HUES64 (cell line): ENCODE measurements around the gene ZNF414.

Source experiments
- H3K27ac ChIP-seq: 2 replicates; pipeline ENCODE4 v1.7.0; 2013; ENCODE audit warnings: low read depth, low read length, inconsistent platforms
- H3K27me3 ChIP-seq: 2 replicates; pipeline ENCODE4 v1.6.1; 2013; ENCODE audit warnings: mild to moderate bottlenecking, low read length; ENCODE audit not compliant: insufficient read depth
- H3K36me3 ChIP-seq: 2 replicates; pipeline ENCODE4 v1.6.1; 2013; ENCODE audit warnings: mild to moderate bottlenecking, low read length; ENCODE audit not compliant: insufficient read depth
- H3K4me1 ChIP-seq: 2 replicates; pipeline ENCODE4 v1.6.1; 2013; ENCODE audit warnings: mild to moderate bottlenecking, low read length, moderate library complexity; ENCODE audit not compliant: insufficient read depth
- H3K4me3 ChIP-seq: 2 replicates; pipeline ENCODE4 v1.5.1; 2013; ENCODE audit warnings: mild to moderate bottlenecking, low read length, moderate library complexity
- H3K9ac ChIP-seq: 2 replicates; pipeline ENCODE4 v1.6.1; 2013; ENCODE audit warnings: mild to moderate bottlenecking, low read depth, low read length
- H3K9me3 ChIP-seq: 2 replicates; pipeline ENCODE4 v1.6.1; 2013; ENCODE audit warnings: low read depth, low read length; ENCODE audit not compliant: insufficient read depth
- WGBS: fragments of 150-250, 120-280 bp; methylation state at CpG from one replicate; pipeline ENCODE4 v1.1.7; 2013; ENCODE audit warnings: missing lambda C conversion rate; 5-methylcytosine and 5-hydroxymethylcytosine counted together

The ZNF414 gene

GRCh38 chr19:8460516-8461298 lies 53.3 kb downstream of the ZNF414 start:
- no peak overlapping the region for H3K27ac ChIP-seq
- peaks cover 94% of the 10 kb centered on the region for H3K36me3 ChIP-seq
- 93% methylated on average over 7 of the region's 7 CpGs for WGBS
- H3K9ac ChIP-seq, result no peak overlapping the region
- H3K9me3 ChIP-seq, result no peaks in the 10 kb centered on the region
- H3K4me3 ChIP-seq, result no peak overlapping the region
- H3K27me3 ChIP-seq, result no peaks in the 10 kb centered on the region
- H3K4me1 ChIP-seq, result peaks cover 63% of the 10 kb centered on the region
